Activated naive CD4-positive, alpha-beta T cell treated with Interleukin-2 at 50 U/mL for 16 hours (primary cell): ENCODE results near the gene BCAR1.
"Not testable (repeated sequence)": the region's sequence is repeated elsewhere in the genome, so short reads cannot be mapped to it uniquely, and the experiment has no call there.

Source experiments
- DNase-seq: peaks from one replicate; pipeline ENCODE4 v3.0.0-alpha.2; 2020

BCAR1 gene

GRCh38 chr16:75222271-75222783 is 29.1 kb downstream of the BCAR1 start:
- DNase-seq: no peak

- DNase-seq: peak; percentile 13
Observed at GRCh38 chr16:75219838-75220237, 31.6 kb downstream of the BCAR1 start.

GRCh38 chr16:75219088-75219487 is 32.3 kb downstream of the BCAR1 start:
- DNase-seq: no peak

GRCh38 chr16:75218256-75219076 is 33.0 kb downstream of the BCAR1 start, which contains the start of gene CTRB1:
CTRB1 (plus strand) TSS chr16:75218988; CDS start chr16:75219008, 20 bp downstream.
- peak; percentile 14 for DNase-seq

- DNase-seq: no peak
Observed at GRCh38 chr16:75217389-75217851, 34.0 kb downstream of the BCAR1 start.

- DNase-seq: no peak
Observed at GRCh38 chr16:75216576-75216975, 34.8 kb downstream of the BCAR1 start.

- no peak for DNase-seq
Observed at GRCh38 chr16:75216127-75216526, 35.3 kb downstream of the BCAR1 start.

GRCh38 chr16:75211286-75211685 is 40.1 kb downstream of the BCAR1 start:
- not testable (repeated sequence) for DNase-seq

GRCh38 chr16:75209944-75210343 is 41.5 kb downstream of the BCAR1 start:
- no peak for DNase-seq

GRCh38 chr16:75209514-75209913 is 41.9 kb downstream of the BCAR1 start:
- DNase-seq: not testable (repeated sequence)

GRCh38 chr16:75208861-75209505 is 42.4 kb downstream of the BCAR1 start:
- DNase-seq: no peak

GRCh38 chr16:75208242-75208825 is 43.1 kb downstream of the BCAR1 start:
- no peak for DNase-seq

GRCh38 chr16:75207831-75208230 is 43.6 kb downstream of the BCAR1 start:
- DNase-seq: no peak

- no peak for DNase-seq
Observed at GRCh38 chr16:75206749-75207451, 44.5 kb downstream of the BCAR1 start, which contains the start of gene CTRB2. CTRB2 (minus strand) TSS chr16:75207161; CDS start chr16:75207141, 20 bp downstream.

GRCh38 chr16:75205961-75206748 is 45.3 kb downstream of the BCAR1 start:
- DNase-seq: not testable (repeated sequence)

GRCh38 chr16:75205438-75205837 is 46.0 kb downstream of the BCAR1 start:
- not testable (repeated sequence) for DNase-seq

GRCh38 chr16:75204905-75205304 is 46.5 kb downstream of the BCAR1 start:
- DNase-seq: not testable (repeated sequence)

GRCh38 chr16:75204410-75204758 is 47.0 kb downstream of the BCAR1 start:
- DNase-seq: no peak

- DNase-seq: no peak
Observed at GRCh38 chr16:75203667-75204409, 47.6 kb downstream of the BCAR1 start.

GRCh38 chr16:75203096-75203495 is 48.3 kb downstream of the BCAR1 start:
- DNase-seq: no peak

GRCh38 chr16:75202069-75202590 is 49.3 kb downstream of the BCAR1 start:
- DNase-seq: no peak
